ENCODE data around the gene RBBP5.

Gene RBBP5

DNA sequence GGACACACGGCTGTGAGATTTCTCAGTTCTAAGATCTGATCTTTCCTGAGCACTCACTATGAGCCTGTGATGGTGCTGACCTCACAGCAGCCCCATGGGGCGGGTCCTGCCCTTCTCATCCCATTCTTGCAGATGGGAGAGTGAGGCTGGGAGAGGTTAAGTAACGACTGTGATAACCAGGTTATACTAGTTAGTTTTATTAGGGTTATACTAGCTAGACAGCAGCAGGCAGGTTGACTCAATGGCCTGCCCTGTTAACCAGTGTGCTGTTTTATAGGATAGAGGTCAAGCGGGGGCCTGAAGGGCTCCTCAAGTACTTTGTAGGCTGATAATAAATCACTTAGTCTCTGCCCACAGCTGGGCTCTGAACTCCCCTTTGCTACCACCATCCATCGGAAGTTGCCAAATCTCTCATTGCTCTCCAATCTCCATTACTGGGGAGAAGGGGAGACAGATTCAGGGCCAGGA is 74.0 kb downstream of the RBBP5 start:
- no peak for ATAC-seq (ENCODE audit: low read depth)

DNA sequence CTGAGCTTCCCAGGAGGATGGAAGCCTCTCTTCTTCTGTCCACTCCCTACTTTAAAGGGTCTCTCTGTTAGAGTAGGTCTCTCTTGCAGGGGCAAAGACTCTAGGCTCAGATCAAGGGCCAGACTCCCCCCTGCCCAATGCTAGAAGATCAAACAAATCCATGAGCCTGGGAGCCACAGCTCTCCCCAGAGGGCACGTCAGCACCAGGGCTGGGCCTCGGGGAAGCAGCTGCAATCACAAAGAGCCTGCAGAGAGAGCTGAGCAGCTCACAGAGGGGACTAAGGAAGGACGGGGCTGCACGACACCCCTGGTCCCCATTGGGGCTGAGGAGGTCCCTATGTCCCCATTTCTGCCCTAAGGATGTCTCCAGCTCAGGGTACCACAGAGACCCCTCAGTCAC is 74.9 kb downstream of the RBBP5 start:
- DNase-seq (ENCODE audit: low spot score) (no peak), ATAC-seq (ENCODE audit: low read depth) (no peak)
- TF ChIP-seq, protein P1, sequence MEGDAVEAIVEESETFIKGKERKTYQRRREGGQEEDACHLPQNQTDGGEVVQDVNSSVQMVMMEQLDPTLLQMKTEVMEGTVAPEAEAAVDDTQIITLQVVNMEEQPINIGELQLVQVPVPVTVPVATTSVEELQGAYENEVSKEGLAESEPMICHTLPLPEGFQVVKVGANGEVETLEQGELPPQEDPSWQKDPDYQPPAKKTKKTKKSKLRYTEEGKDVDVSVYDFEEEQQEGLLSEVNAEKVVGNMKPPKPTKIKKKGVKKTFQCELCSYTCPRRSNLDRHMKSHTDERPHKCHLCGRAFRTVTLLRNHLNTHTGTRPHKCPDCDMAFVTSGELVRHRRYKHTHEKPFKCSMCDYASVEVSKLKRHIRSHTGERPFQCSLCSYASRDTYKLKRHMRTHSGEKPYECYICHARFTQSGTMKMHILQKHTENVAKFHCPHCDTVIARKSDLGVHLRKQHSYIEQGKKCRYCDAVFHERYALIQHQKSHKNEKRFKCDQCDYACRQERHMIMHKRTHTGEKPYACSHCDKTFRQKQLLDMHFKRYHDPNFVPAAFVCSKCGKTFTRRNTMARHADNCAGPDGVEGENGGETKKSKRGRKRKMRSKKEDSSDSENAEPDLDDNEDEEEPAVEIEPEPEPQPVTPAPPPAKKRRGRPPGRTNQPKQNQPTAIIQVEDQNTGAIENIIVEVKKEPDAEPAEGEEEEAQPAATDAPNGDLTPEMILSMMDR (IDR thresholded peaks at IDR 0.05; ENCODE audit: poor library complexity, severe bottlenecking) = no peak
- H3K4me1 ChIP-seq (ENCODE audit: insufficient read depth, poor library complexity, severe bottlenecking) = no peaks in the 10 kb centered on the region
- no peak overlapping the region for H3K4me3 ChIP-seq (ENCODE audit: severe bottlenecking)
- H3K27me3 ChIP-seq (ENCODE audit: insufficient read depth, poor library complexity, severe bottlenecking) = peaks cover 33% of the 10 kb centered on the region
- H3K9me3 ChIP-seq (ENCODE audit: severe bottlenecking) = no peaks in the 10 kb centered on the region
- H3K36me3 ChIP-seq (ENCODE audit: low read depth) = no peaks in the 10 kb centered on the region
- H3K27ac ChIP-seq (ENCODE audit: poor library complexity, severe bottlenecking) = no peak overlapping the region

More for the DNA sequence above, 74.0 kb downstream of the RBBP5 start:
- TF ChIP-seq, protein P1 (IDR thresholded peaks at IDR 0.05; ENCODE audit: poor library complexity, severe bottlenecking) = no peak
- peaks cover 23% of the 10 kb centered on the region for H3K27me3 ChIP-seq (ENCODE audit: insufficient read depth, poor library complexity, severe bottlenecking)
- no peak overlapping the region for H3K4me3 ChIP-seq (ENCODE audit: severe bottlenecking)
- no peak overlapping the region for H3K27ac ChIP-seq (ENCODE audit: poor library complexity, severe bottlenecking)
- H3K9me3 ChIP-seq (ENCODE audit: severe bottlenecking) = no peaks in the 10 kb centered on the region
- no peaks in the 10 kb centered on the region for H3K36me3 ChIP-seq (ENCODE audit: low read depth)
- no peaks in the 10 kb centered on the region for H3K4me1 ChIP-seq (ENCODE audit: insufficient read depth, poor library complexity, severe bottlenecking)
- DNase-seq (ENCODE audit: low spot score) = no peak

DNA sequence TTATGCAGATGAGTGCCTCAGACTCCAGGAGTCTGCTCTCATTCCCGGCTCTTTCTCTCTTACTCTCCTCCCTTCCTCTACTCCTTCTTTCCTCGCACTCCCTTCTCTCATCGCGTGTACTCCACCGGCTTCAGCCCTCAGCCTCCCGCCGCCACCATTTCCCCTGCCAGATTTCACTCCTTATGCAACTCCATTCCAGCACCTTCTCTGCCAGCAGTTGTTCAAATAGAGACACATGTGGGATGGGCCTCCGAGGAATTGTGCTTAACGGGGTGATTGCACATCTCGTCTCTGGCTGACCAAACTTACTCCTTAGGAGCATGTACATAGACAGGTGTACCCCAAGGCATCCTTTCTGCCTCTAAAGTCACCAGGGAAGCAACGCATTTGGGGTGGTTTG is 76.6 kb downstream of the RBBP5 start:
- no peaks in the 10 kb centered on the region for H3K4me1 ChIP-seq (ENCODE audit: insufficient read depth, poor library complexity, severe bottlenecking)
- no peaks in the 10 kb centered on the region for H3K36me3 ChIP-seq (ENCODE audit: low read depth)
- TF ChIP-seq, protein P1 (IDR thresholded peaks at IDR 0.05; ENCODE audit: poor library complexity, severe bottlenecking) = no peak
- no peak for ATAC-seq (ENCODE audit: low read depth)
- no peak overlapping the region for H3K27ac ChIP-seq (ENCODE audit: poor library complexity, severe bottlenecking)
- no peak overlapping the region for H3K4me3 ChIP-seq (ENCODE audit: severe bottlenecking)
- peaks cover 44% of the 10 kb centered on the region for H3K27me3 ChIP-seq (ENCODE audit: insufficient read depth, poor library complexity, severe bottlenecking)
- H3K9me3 ChIP-seq (ENCODE audit: severe bottlenecking) = no peaks in the 10 kb centered on the region
- DNase-seq (ENCODE audit: low spot score) = no peak

DNA sequence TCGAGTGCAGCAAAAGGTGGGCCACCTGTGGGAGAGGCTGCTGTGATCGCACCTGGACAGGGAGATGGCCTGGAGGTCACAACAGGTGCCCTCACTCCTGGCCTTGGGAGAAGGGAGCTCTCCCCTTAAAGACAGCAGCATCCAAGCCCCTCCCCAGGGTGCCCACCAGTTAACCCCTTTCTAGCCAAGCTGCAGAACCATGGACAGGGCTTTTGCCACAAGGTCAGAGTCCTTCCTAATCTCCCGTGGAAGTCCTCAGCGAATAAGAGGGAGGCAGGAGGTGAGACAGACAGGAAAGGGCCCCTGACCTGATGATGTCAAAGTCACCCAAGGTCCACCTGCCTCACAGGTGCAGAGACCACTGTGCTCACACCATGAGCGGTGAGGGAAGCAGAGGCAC is 77.0 kb downstream of the RBBP5 start:
- Histone ChIP-seq H3K9me3 (ENCODE audit: severe bottlenecking) (no peaks in the 10 kb centered on the region), H3K4me3 (ENCODE audit: severe bottlenecking) (no peak overlapping the region), H3K27me3 (ENCODE audit: insufficient read depth, poor library complexity, severe bottlenecking) (peaks cover 44% of the 10 kb centered on the region), H3K4me1 (ENCODE audit: insufficient read depth, poor library complexity, severe bottlenecking) (no peaks in the 10 kb centered on the region), H3K36me3 (ENCODE audit: low read depth) (no peaks in the 10 kb centered on the region), H3K27ac (ENCODE audit: poor library complexity, severe bottlenecking) (no peak overlapping the region)
- ATAC-seq (ENCODE audit: low read depth) (no peak), DNase-seq (ENCODE audit: low spot score) (no peak)
- TF ChIP-seq, protein P1 (IDR thresholded peaks at IDR 0.05; ENCODE audit: poor library complexity, severe bottlenecking) = no peak

DNA sequence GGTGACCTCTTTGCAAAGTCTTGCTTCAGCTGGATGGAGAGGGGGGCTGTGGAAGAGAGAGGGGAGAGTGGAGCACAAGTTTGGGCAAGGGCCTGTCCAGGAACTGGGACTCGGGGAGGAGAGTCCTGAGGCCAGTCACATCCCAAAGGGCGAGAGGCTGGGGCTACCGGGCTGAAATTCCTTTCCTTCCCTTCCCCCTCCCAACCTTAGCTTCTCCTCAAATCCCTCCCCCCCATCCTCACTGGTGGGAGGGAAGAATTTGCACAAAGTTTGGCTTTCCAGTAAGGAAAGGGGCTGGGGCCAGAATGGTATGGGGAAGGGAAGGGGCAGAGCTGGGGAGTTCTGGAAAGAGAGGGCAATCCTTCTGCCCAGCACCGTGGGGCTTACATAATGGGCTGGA is 77.9 kb downstream of the RBBP5 start:
- Histone ChIP-seq H3K9me3 (ENCODE audit: severe bottlenecking) (no peaks in the 10 kb centered on the region), H3K27ac (ENCODE audit: poor library complexity, severe bottlenecking) (no peak overlapping the region), H3K36me3 (ENCODE audit: low read depth) (no peaks in the 10 kb centered on the region), H3K4me1 (ENCODE audit: insufficient read depth, poor library complexity, severe bottlenecking) (no peaks in the 10 kb centered on the region), H3K4me3 (ENCODE audit: severe bottlenecking) (no peak overlapping the region), H3K27me3 (ENCODE audit: insufficient read depth, poor library complexity, severe bottlenecking) (peaks cover 44% of the 10 kb centered on the region)
- TF ChIP-seq, protein P1 (IDR thresholded peaks at IDR 0.05; ENCODE audit: poor library complexity, severe bottlenecking) = no peak
- DNase-seq (ENCODE audit: low spot score) = no peak
- ATAC-seq (ENCODE audit: low read depth) = no peak

All from RWPE2 (cell line).